Testis (tissue), 3 donors: ENCODE data around the gene PLA2G2D. TPM values are rescaled to one million over a fixed set of nuclear protein-coding genes. Genes with fewer than 3 reads are reported as not detected.

Experiments
- DNase-seq: peaks from one replicate; pipeline ENCODE4 v3.0.0-alpha.2; 2019
- H3K27ac ChIP-seq, 2 donors: fragments of 200-600 bp; sonication (generic); one replicate each; pipeline ENCODE4 v1.5.1; 2019
- H3K27me3 ChIP-seq: fragments of 200-600 bp; sonication (generic); one replicate; pipeline ENCODE4 v1.5.1; 2019
- H3K36me3 ChIP-seq: fragments of 200-600 bp; sonication (generic); one replicate; pipeline ENCODE4 v1.5.1; 2017; ENCODE audit warnings: low read depth; ENCODE audit errors: missing control alignments
- H3K4me1 ChIP-seq: fragments of 200-600 bp; sonication (generic); one replicate; pipeline ENCODE4 v1.5.1; 2019
- H3K4me3 ChIP-seq, 2 donors: fragments of 200-600 bp; sonication (generic); one replicate each; pipeline ENCODE4 v1.5.1; 2017 to 2019
- H3K9me3 ChIP-seq: fragments of 200-600 bp; sonication (generic); one replicate; pipeline ENCODE4 v1.5.1; 2017
- POLR2A ChIP-seq: fragments of 450-650 bp; IDR thresholded peaks from one replicate; pipeline ENCODE4 v1.6.1; 2017; ENCODE audit warnings: antibody characterized with exemption, mild to moderate bottlenecking, moderate library complexity
- WGBS, 2 donors: methylation state at CpG; one replicate each; pipeline ENCODE4 v1.1.5; 2018; 5-methylcytosine and 5-hydroxymethylcytosine counted together
- intact Hi-C: fragments of 100-400 bp; cut with DNase I; formaldehyde crosslinking; loops from one replicate; pipeline ENCODE4 v1.15.1; 2023; ENCODE audit warnings: low total_unique reads
- polyA plus RNA-seq: library from polyadenylated mRNA; stranded (reverse); fragments of 350-450 nt; fragmentation: Illumina TruSeq; extraction: RNeasy Lipid Tissue Mini Kit (QIAGEN cat#74804); gene quantifications from one replicate; pipeline ENCODE4 v1.2.3, GENCODE V29; 2014; ENCODE audit warnings: low read depth, low replicate concordance; ENCODE audit not compliant: insufficient read depth
- total RNA-seq, 2 donors: library from RNA; depleted of rRNA; stranded (reverse); fragments of >200 nt; gene quantifications; one replicate each; pipeline ENCODE4 v1.2.3, GENCODE V29; 2016
- TF ChIP-seq, protein P1 (sequence below), 3 experiments: fragments of 450-650 bp in 2 of 3; fragments of 200-600 bp in 1 of 3; sonication (generic) in 1 of 3; IDR thresholded peaks; one replicate each; pipeline ENCODE4 v1.5.1; 2016 to 2019; ENCODE audit warnings: antibody characterized with exemption in 3 of 3, mild to moderate bottlenecking in 2 of 3, moderate library complexity in 1 of 3

PLA2G2D gene
- total and polyA plus RNA-seq, 3 donors from 2014 or later: 0.16 to 3.7 TPM; not detected in 1

DNA sequence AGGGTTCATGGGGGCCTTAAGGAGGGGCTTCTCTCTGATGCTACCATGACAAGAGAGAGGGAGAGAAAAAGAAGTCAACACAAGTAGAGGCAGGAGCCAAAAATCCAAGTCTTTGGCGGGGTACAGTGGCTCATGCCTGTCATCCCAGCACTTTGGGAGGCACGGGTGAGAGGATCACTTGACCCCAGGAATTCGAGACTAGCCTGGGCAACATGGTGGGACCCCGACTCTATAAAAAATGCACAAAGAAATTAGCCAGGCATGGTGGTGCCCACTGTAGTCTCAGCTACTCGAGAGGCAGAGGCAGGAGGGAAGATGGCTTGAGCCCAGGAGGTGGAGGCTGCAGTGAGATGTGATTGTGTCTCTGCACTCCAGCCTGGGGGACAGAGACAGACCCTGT, 40.6 kb downstream of the PLA2G2D start:
- no peaks in the 10 kb centered on the region for H3K4me1 ChIP-seq
- H3K4me3 ChIP-seq: no peak overlapping the region
- H3K9me3 ChIP-seq: no peaks in the 10 kb centered on the region
- TF ChIP-seq, protein P1, sequence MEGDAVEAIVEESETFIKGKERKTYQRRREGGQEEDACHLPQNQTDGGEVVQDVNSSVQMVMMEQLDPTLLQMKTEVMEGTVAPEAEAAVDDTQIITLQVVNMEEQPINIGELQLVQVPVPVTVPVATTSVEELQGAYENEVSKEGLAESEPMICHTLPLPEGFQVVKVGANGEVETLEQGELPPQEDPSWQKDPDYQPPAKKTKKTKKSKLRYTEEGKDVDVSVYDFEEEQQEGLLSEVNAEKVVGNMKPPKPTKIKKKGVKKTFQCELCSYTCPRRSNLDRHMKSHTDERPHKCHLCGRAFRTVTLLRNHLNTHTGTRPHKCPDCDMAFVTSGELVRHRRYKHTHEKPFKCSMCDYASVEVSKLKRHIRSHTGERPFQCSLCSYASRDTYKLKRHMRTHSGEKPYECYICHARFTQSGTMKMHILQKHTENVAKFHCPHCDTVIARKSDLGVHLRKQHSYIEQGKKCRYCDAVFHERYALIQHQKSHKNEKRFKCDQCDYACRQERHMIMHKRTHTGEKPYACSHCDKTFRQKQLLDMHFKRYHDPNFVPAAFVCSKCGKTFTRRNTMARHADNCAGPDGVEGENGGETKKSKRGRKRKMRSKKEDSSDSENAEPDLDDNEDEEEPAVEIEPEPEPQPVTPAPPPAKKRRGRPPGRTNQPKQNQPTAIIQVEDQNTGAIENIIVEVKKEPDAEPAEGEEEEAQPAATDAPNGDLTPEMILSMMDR (IDR thresholded peaks at IDR 0.05): no peak
- TF ChIP-seq POLR2A: no peak
- H3K36me3 ChIP-seq: no peaks in the 10 kb centered on the region
- no peak overlapping the region for H3K27ac ChIP-seq
- intact Hi-C loops: no loop called here
- no peaks in the 10 kb centered on the region for H3K27me3 ChIP-seq
- 92 to 100% methylated on average over 5 of the region's 5 CpGs for WGBS, 2 donors
- DNase-seq: no peak

DNA sequence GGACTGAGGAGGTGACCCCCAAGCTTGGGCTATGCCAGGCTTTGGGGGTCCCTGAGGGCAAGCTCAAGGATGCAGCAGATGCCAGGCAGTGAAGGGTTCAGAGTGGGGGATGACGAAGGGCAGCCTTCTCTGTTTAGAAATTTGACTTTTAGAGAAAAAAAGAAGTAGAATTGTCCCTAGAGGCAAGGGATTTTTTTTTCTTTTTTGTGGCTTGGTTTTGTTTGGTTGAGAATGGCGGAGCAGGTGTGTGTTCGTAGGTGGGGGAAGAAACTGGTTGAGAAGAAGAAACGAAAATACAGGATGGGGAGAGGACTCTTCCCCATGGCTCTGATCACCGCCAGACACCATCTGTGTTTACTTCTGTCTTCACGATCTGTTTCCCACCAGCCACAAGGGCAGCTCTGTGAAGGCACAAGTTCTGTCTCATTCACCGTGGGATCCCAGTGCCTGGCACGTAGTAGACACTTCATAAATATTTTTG, 41.1 kb downstream of the PLA2G2D start:
- no peak for DNase-seq
- intact Hi-C loops: no loop called here
- TF ChIP-seq POLR2A: no peak
- TF ChIP-seq, protein P1 (IDR thresholded peaks at IDR 0.05): no peak
- Histone ChIP-seq H3K27me3 (no peaks in the 10 kb centered on the region), H3K4me3 (no peak overlapping the region), H3K27ac (no peak overlapping the region), H3K36me3 (no peaks in the 10 kb centered on the region), H3K9me3 (no peaks in the 10 kb centered on the region), H3K4me1 (no peaks in the 10 kb centered on the region)
- 90 to 91% methylated on average over 8 of the region's 8 CpGs for WGBS, 2 donors

DNA sequence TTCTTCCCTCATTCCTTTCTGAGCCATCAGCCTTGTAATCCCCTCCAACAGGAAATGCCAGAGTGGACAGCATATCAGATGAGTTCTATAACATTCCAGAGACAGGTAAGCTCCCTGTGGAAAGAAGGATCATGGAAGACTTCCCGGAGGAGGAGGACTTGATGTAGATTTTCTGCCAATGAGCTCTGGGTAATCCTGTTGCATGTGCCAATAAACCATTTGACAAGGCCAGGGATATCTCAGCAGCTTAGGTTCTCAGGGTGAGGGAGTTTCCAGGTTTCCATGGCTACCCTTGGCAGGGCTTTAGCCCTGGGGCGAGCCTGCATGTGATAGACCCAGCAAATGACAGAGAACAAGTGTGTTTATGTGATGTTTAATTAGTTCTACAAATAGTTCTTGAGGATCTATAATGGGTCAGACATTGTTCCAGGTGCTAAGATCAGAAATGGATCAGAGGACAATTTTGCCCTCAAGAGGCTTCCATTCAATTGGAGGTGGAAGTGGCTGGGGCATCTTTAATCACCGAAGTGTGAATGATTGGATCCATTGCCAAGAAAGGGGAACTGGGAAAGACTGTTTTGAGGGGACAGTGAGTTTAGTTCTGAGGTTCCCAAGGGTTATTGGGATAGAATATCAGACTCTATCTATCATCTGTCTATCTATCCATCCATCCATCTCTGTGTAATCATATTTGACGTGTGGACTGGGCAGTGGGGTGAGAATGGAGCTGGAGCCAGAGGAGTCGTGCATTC, 42.5 kb downstream of the PLA2G2D start:
- 89 to 92% methylated on average over 5 of the region's 5 CpGs for whole genome bisulfite sequencing, 2 donors
- no peak overlapping the region for H3K27ac ChIP-seq
- no peak for TF ChIP-seq POLR2A
- TF ChIP-seq, protein P1 (IDR thresholded peaks at IDR 0.05): no peak
- DNase-seq: no peak
- intact Hi-C loops: no loop called here
- H3K4me3 ChIP-seq: no peak overlapping the region
- no peaks in the 10 kb centered on the region for H3K27me3 ChIP-seq
- H3K36me3 ChIP-seq: no peaks in the 10 kb centered on the region
- no peaks in the 10 kb centered on the region for H3K4me1 ChIP-seq
- no peaks in the 10 kb centered on the region for H3K9me3 ChIP-seq

DNA sequence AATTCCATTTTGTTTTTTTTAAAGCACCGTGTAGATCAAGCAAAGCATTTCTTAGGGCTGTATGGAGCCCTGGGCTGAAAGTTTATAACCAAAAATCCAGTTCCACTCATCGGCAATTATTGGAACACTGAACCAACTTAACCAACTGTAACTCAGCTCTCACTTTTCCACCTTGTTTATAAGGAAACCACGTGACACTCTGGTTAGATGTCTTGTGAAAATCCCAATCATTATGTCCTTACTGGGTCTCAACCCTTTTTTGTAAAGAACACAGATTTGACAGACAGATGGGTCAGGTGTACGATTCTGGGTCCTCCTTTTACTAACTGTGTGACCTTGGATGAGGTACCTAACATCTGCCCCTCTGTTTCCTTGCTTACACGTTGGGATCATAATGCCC, 43.1 kb downstream of the PLA2G2D start:
- intact Hi-C loops: no loop called here
- TF ChIP-seq, protein P1 (IDR thresholded peaks at IDR 0.05): no peak
- Histone ChIP-seq H3K9me3 (no peaks in the 10 kb centered on the region), H3K27ac (no peak overlapping the region), H3K4me1 (no peaks in the 10 kb centered on the region), H3K36me3 (no peaks in the 10 kb centered on the region), H3K27me3 (no peaks in the 10 kb centered on the region), H3K4me3 (no peak overlapping the region)
- 64 to 76% methylated on average over 5 of the region's 5 CpGs for WGBS, 2 donors
- DNase-seq: no peak

DNA sequence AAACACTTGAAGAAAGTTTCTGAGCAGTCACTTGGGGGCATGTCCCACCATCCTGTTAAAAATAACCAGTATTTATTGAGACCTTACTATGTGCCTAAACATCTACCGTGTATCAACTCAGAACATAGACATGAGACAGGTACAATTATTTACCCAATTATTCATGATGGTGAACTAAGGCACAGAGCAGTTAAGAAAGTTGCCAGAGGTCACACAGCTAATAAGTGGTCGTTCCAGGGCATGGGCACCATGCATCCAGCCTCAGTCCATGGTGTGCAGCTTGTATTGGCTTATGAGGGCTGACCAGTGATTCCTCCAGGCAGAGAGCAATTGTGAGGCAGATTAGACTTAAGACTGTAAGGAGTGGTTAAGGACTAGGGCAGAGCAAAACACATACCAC, 44.0 kb downstream of the PLA2G2D start:
- WGBS, 2 donors: 89 to 95% methylated on average over 2 of the region's 2 CpGs
- Histone ChIP-seq H3K4me1 (no peaks in the 10 kb centered on the region), H3K36me3 (no peaks in the 10 kb centered on the region)

More for the DNA sequence above, 44.0 kb downstream of the PLA2G2D start:
- H3K9me3 ChIP-seq: no peaks in the 10 kb centered on the region
- no peak overlapping the region for H3K27ac ChIP-seq
- DNase-seq: no peak
- H3K27me3 ChIP-seq: no peaks in the 10 kb centered on the region
- no peak overlapping the region for H3K4me3 ChIP-seq
- intact Hi-C loops: no loop called here
- TF ChIP-seq POLR2A: no peak
- TF ChIP-seq, protein P1 (IDR thresholded peaks at IDR 0.05): no peak
